PC-9 (cell line): ENCODE results near the gene XRCC5. TPM values are rescaled to one million over a fixed set of nuclear protein-coding genes. Genes with fewer than 3 reads are reported as not detected.

Experiments used
- BruUV-seq: library from RNA; stranded (reverse); fragments of 400-500 nt; replicated peaks from 2 replicates; lab custom pipeline; 2021; lab: Mats Ljungman, UMichigan
- CTCF ChIA-PET: fragments of 300-600 bp; sonication (Branson Sonifier 250); formaldehyde crosslinking; loops from one replicate; lab custom pipeline; 2022; ENCODE audit warnings: antibody characterized with exemption; lab: Charles Lee
- POLR2A ChIA-PET: fragments of 300-600 bp; sonication (Branson Sonifier 250); formaldehyde crosslinking; loops from one replicate; lab custom pipeline; 2022; ENCODE audit warnings: antibody characterized with exemption; ENCODE audit not compliant: unreplicated experiment; lab: Charles Lee
- DNase-seq, 2 experiments: peaks; one replicate each; pipeline versions ENCODE4 v3.0.0 to v3.0.0-alpha.2; 2015 to 2022; ENCODE audit warnings: mixed read lengths in 1 of 2
- H2AFZ ChIP-seq: fragments of 200-600 bp; sonication (generic); 2 replicates; pipeline ENCODE4 v1.8.1; 2017; ENCODE audit warnings: antibody characterized with exemption
- H3F3A ChIP-seq: fragments of 200-600 bp; sonication (generic); 2 replicates; pipeline ENCODE4 v1.8.1; 2017; ENCODE audit warnings: antibody characterized with exemption, mild to moderate bottlenecking, low read depth; ENCODE audit not compliant: insufficient read depth
- H3K27ac ChIP-seq: fragments of 200-600 bp; sonication (generic); 2 replicates; pipeline ENCODE4 v1.6.1; 2016; ENCODE audit warnings: mixed run types
- H3K27me3 ChIP-seq: fragments of 200-600 bp; sonication (generic); 2 replicates; pipeline ENCODE4 v1.6.1; 2016; ENCODE audit warnings: low read depth, mixed run types; ENCODE audit not compliant: insufficient read depth
- H3K36me3 ChIP-seq: fragments of 200-600 bp; sonication (generic); 2 replicates; pipeline ENCODE4 v1.6.1; 2016; ENCODE audit warnings: low read depth, mixed run types
- H3K4me1 ChIP-seq: fragments of 200-600 bp; sonication (generic); replicated peaks from 2 replicates; pipeline ENCODE4 v1.6.1; 2016; ENCODE audit warnings: mixed run types; ENCODE audit not compliant: insufficient read depth
- H3K4me2 ChIP-seq: fragments of 200-600 bp; sonication (generic); 2 replicates; pipeline ENCODE4 v1.6.1; 2017; ENCODE audit warnings: mixed run types
- H3K4me3 ChIP-seq: fragments of 200-600 bp; sonication (generic); 2 replicates; pipeline ENCODE4 v1.6.1; 2016; ENCODE audit warnings: mixed run types
- H3K79me2 ChIP-seq: fragments of 200-600 bp; sonication (generic); 2 replicates; pipeline ENCODE4 v1.6.1; 2017; ENCODE audit warnings: low read depth, mixed run types
- H3K9me2 ChIP-seq: fragments of 200-600 bp; sonication (generic); 2 replicates; pipeline ENCODE4 v1.8.1; 2017; ENCODE audit warnings: mild to moderate bottlenecking; ENCODE audit not compliant: insufficient read depth
- H3K9me3 ChIP-seq: fragments of 200-600 bp; sonication (generic); 2 replicates; pipeline ENCODE4 v1.8.1; 2016; ENCODE audit warnings: low read depth; ENCODE audit not compliant: insufficient read depth
- H4K20me1 ChIP-seq: fragments of 200-600 bp; sonication (generic); 2 replicates; pipeline ENCODE4 v1.8.1; 2017; ENCODE audit not compliant: insufficient read depth
- CTCF ChIP-seq: fragments of 200-600 bp; sonication (generic); conservative IDR thresholded peaks from 2 replicates; pipeline ENCODE4 v1.6.1; 2017; ENCODE audit warnings: mixed run types, antibody characterized with exemption, mild to moderate bottlenecking, moderate library complexity
- EZH2 ChIP-seq: fragments of 200-600 bp; sonication (generic); IDR thresholded peaks from 2 replicates; pipeline ENCODE4 v1.8.0; 2017; ENCODE audit warnings: antibody characterized with exemption, low read depth
- intact Hi-C: fragments of 100-400 bp; cut with micrococcal nuclease; formaldehyde crosslinking; loops from one replicate; pipeline ENCODE4 v1.10.0; 2022; ENCODE audit not compliant: unreplicated experiment
- total RNA-seq: library from RNA; stranded (reverse); gene quantifications from 2 replicates; pipeline ENCODE4 v1.2.3, GENCODE V29; 2021

The XRCC5 gene
- total RNA-seq, 1 experiment from 2014 or later, result 275 TPM

DNA sequence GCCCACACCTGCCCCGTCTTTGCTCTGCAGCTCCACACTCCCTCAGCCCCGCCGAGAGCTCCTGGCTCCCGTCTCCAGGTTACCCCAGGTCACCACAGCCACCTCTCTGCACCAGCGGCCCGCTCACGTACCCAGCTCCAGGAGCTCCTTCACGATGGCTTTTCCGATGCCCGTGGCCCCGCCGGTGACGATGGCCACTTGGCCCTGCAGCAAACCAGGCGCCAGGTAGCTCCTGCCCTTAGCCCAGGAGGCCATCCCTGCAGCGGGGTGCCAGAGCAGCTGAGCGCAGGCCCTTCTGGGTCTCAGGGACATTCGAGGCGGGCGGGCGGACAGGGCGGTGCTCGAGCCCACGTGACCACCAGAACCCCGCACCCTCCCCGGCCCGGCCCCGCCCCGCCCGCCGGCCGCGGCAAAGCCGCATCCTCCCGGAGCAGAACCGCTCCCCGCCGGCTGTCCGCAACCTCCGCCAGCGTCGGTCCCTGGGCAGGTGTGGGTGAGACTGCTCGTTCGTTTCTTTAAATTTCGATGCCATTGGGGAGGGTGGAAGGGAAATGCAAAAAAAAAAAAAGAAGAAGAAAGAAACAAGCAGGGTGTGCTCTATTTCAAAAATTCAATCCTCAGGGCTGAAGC lies 27.5 kb upstream of the XRCC5 start, which contains the start of the genes PECR and TMEM169:
TSS of gene PECR (minus strand) at position 323 of the 630 bp plus-strand sequence. CDS start at position 255, 68 bp downstream.
TSS of gene TMEM169 (plus strand) at position 433 of the 630 bp plus-strand sequence. CDS start 14,045 bp downstream, outside the sequence.
- no peaks in the 10 kb centered on the region for H3K9me3 ChIP-seq
- H3K4me3 ChIP-seq, result peak within 1 kb of the TSS; percentile 90
- no peaks in the 10 kb centered on the region for H3K36me3 ChIP-seq
- intact Hi-C loops, result no loop called here
- H3F3A ChIP-seq, result no peaks in the 10 kb centered on the region; the same call in 1 of the 2 replicates
- no TSS peak for BruUV-seq
- TF ChIP-seq CTCF (no peak), EZH2 (no peak)
- peak within 1 kb of the TSS; percentile 84 for H3K4me2 ChIP-seq
- H3K9me2 ChIP-seq, result no peaks in the 10 kb centered on the region
- H3K4me1 ChIP-seq, result peaks cover 22% of the 10 kb centered on the region
- ChIA-PET POLR2A (interaction anchor here (0.7 kb wide), 1 partner anchor 14 kb away, joined by 4 read pairs; no protein-coding TSS in a partner anchor), CTCF (interaction anchor here (1.5 kb wide), 1 partner anchor 33 kb away, joined by 5 read pairs; no protein-coding TSS in a partner anchor)
- no peaks in the 10 kb centered on the region for H4K20me1 ChIP-seq
- H3K27me3 ChIP-seq, result 0 out of 2 replicates have a peak, but pooled peaks cover 12% of the 10 kb centered on the region
- no peak within 1 kb of the TSS for H3K27ac ChIP-seq
- H3K79me2 ChIP-seq, result no peaks in the 10 kb centered on the region
- DNase-seq, result peak; percentile 55 to 68
- H2AFZ ChIP-seq, result peak within 1 kb of the TSS; percentile 94

- H3K27me3 ChIP-seq, result 0 out of 2 replicates have a peak, but pooled peaks cover 12% of the 10 kb centered on the region
- H4K20me1 ChIP-seq, result no peaks in the 10 kb centered on the region
- H3K4me1 ChIP-seq, result peaks cover 22% of the 10 kb centered on the region
- H2AFZ ChIP-seq, result peak overlapping the region; percentile 94
- no peaks in the 10 kb centered on the region for H3K9me2 ChIP-seq
- DNase-seq, result peak in 1 of 2 experiments; percentile 9
- peak overlapping the region; percentile 84 for H3K4me2 ChIP-seq
- no peaks in the 10 kb centered on the region for H3K9me3 ChIP-seq
- no peaks in the 10 kb centered on the region for H3K79me2 ChIP-seq
- intact Hi-C loops, result no loop called here
- POLR2A ChIA-PET, result no interaction called here
- TF ChIP-seq CTCF, result no peak
- TF ChIP-seq EZH2, result no peak
- peak overlapping the region; percentile 90 for H3K4me3 ChIP-seq
- H3F3A ChIP-seq, result no peaks in the 10 kb centered on the region; the same call in 1 of the 2 replicates
- no peaks in the 10 kb centered on the region for H3K36me3 ChIP-seq
- CTCF ChIA-PET, result interaction anchor here (1.5 kb wide), 1 partner anchor 32 kb away, joined by 5 read pairs; no protein-coding TSS in a partner anchor
- BruUV-seq, result no TSS peak
- no peak overlapping the region for H3K27ac ChIP-seq
Observed at GRCh38 chr2:216082117-216082711, 26.9 kb upstream of the XRCC5 start.

DNA sequence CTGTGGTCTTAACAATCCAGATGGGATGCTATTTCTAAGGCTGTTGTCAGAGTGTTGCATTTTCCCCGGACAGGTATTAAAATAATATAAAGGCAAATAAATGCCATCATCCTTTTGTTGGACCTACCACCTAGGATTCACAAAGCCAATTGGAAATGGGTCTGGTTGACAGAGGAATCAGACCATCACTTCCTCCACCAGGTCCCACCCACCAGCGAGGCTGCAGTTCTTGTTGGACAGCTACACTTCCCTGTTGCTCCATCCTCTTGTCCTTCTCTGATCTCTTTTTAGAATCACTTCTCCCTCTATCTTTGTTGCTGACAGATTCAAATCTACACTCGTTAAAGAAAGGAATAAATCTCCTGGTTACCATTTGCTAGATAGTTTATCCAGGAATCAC lies 26.3 kb upstream of the XRCC5 start:
- BruUV-seq, result no TSS peak
- H3K4me1 ChIP-seq, result peaks cover 22% of the 10 kb centered on the region
- DNase-seq, result no peak
- H4K20me1 ChIP-seq, result no peaks in the 10 kb centered on the region
- no peaks in the 10 kb centered on the region for H3K9me2 ChIP-seq
- intact Hi-C loops, result no loop called here
- H3K4me2 ChIP-seq, result no peak overlapping the region; the same call in 1 of the 2 replicates
- H3K4me3 ChIP-seq, result no peak overlapping the region
- POLR2A ChIA-PET, result no interaction called here
- 0 out of 2 replicates have a peak, but pooled peaks cover 12% of the 10 kb centered on the region for H3K27me3 ChIP-seq
- H3K36me3 ChIP-seq, result no peaks in the 10 kb centered on the region
- no peak overlapping the region for H2AFZ ChIP-seq
- H3K79me2 ChIP-seq, result no peaks in the 10 kb centered on the region
- CTCF ChIA-PET, result no interaction called here
- TF ChIP-seq CTCF, result no peak
- H3K27ac ChIP-seq, result no peak overlapping the region
- H3K9me3 ChIP-seq, result no peaks in the 10 kb centered on the region
- no peaks in the 10 kb centered on the region; the same call in 1 of the 2 replicates for H3F3A ChIP-seq
